Measurements from ENCODE around the gene LENG1. TPM values are rescaled to one million over a fixed set of nuclear protein-coding genes. Genes with fewer than 3 reads are reported as not detected.
A peak's percentile ranks its signal among the peaks of the same experiment; 100 is the strongest.

LENG1 gene
- total RNA-seq, 2 donors from 2014 or later, result 3.6 to 4.0 TPM

DNA sequence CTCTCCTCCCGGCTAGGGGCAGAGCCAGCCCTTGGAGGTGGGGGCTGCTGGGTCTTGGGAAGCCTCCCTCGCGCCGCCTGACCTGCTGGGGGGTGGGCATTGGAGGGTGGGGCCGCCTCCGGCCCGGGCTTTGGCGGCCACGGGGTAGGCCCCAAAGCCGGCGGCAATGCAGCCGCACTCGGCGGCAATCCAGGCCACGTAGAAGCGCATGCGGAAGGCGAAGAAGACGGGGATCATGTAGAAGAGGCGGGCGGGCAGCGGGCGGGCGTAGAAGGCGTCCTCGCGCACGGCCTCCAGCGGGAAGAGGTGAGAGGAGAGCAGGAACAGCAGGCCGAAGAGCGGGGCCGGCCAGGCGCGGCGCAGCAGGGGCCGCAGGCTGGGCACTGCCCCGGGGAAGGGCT, 21.2 kb upstream of the LENG1 start:
- peak overlapping the region; percentile 25 for H3K9ac ChIP-seq (ENCODE audit: extremely low read depth, low read length, poor library complexity, severe bottlenecking)
- Mint-ChIP-seq H3K27me3 (ENCODE audit: insufficient read depth) (no peaks in the 10 kb centered on the region), H3K27ac (no peak overlapping the region), H3K36me3 (ENCODE audit: low read depth) (peaks cover 46% of the 10 kb centered on the region), H3K4me1 (no peaks in the 10 kb centered on the region), H3K4me3 (no peak overlapping the region), H3K9me3 (no peaks in the 10 kb centered on the region)
- peak overlapping the region; percentile 90 for H3K27ac ChIP-seq (ENCODE audit: low read depth, low read length)
- no peak overlapping the region for H3K4me3 ChIP-seq (ENCODE audit: low read length)
- no peaks in the 10 kb centered on the region for H3K9me3 ChIP-seq (ENCODE audit: control insufficient read depth, low read length)
- peaks cover 42% of the 10 kb centered on the region for H3K36me3 ChIP-seq (ENCODE audit: control insufficient read depth, insufficient read depth, low read length)
- 93 to 94% methylated on average over 23 to 37 of the region's 37 CpGs for whole genome bisulfite sequencing, 2 experiments (ENCODE audit: insufficient coverage in 1 of 2, insufficient read length in 1 of 2)
- H3K4me1 ChIP-seq (ENCODE audit: control insufficient read depth, insufficient read depth, low read length), result no peaks in the 10 kb centered on the region
- no peaks in the 10 kb centered on the region for H3K27me3 ChIP-seq (ENCODE audit: control insufficient read depth, insufficient read depth, low read length, poor library complexity, severe bottlenecking)
- TF ChIP-seq, protein P1, sequence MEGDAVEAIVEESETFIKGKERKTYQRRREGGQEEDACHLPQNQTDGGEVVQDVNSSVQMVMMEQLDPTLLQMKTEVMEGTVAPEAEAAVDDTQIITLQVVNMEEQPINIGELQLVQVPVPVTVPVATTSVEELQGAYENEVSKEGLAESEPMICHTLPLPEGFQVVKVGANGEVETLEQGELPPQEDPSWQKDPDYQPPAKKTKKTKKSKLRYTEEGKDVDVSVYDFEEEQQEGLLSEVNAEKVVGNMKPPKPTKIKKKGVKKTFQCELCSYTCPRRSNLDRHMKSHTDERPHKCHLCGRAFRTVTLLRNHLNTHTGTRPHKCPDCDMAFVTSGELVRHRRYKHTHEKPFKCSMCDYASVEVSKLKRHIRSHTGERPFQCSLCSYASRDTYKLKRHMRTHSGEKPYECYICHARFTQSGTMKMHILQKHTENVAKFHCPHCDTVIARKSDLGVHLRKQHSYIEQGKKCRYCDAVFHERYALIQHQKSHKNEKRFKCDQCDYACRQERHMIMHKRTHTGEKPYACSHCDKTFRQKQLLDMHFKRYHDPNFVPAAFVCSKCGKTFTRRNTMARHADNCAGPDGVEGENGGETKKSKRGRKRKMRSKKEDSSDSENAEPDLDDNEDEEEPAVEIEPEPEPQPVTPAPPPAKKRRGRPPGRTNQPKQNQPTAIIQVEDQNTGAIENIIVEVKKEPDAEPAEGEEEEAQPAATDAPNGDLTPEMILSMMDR (conservative IDR thresholded peaks at IDR 0.05), result no peak
- no peak for DNase-seq

- Histone ChIP-seq H3K36me3 (ENCODE audit: control insufficient read depth, insufficient read depth, low read length) (peaks cover 46% of the 10 kb centered on the region), H3K4me1 (ENCODE audit: control insufficient read depth, insufficient read depth, low read length) (no peaks in the 10 kb centered on the region), H3K4me3 (ENCODE audit: low read length) (no peak overlapping the region), H3K9me3 (ENCODE audit: control insufficient read depth, low read length) (no peaks in the 10 kb centered on the region), H3K27me3 (ENCODE audit: control insufficient read depth, insufficient read depth, low read length, poor library complexity, severe bottlenecking) (no peaks in the 10 kb centered on the region), H3K9ac (ENCODE audit: extremely low read depth, low read length, poor library complexity, severe bottlenecking) (peak overlapping the region; percentile 25), H3K27ac (ENCODE audit: low read depth, low read length) (peak overlapping the region; percentile 90)
- H3K9me3 Mint-ChIP-seq, result no peaks in the 10 kb centered on the region
- DNase-seq, result peak; percentile 97
- no peak overlapping the region for H3K4me3 Mint-ChIP-seq
- H3K27ac Mint-ChIP-seq, result peak overlapping the region; percentile 66
- H3K27me3 Mint-ChIP-seq (ENCODE audit: insufficient read depth), result no peaks in the 10 kb centered on the region
- peaks cover 47% of the 10 kb centered on the region for H3K36me3 Mint-ChIP-seq (ENCODE audit: low read depth)
- WGBS, 2 experiments (ENCODE audit: insufficient coverage in 1 of 2, insufficient read length in 1 of 2), result 34 to 52% methylated on average over 7 to 10 of the region's 10 CpGs
- TF ChIP-seq, protein P1 (conservative IDR thresholded peaks at IDR 0.05), result peak; percentile 79
- H3K4me1 Mint-ChIP-seq, result no peaks in the 10 kb centered on the region
Observed at GRCh38 chr19:54179921-54180461, 20.5 kb upstream of the LENG1 start.

- H3K36me3 Mint-ChIP-seq (ENCODE audit: low read depth), result peaks cover 49% of the 10 kb centered on the region
- Histone ChIP-seq H3K4me3 (ENCODE audit: low read length) (no peak overlapping the region), H3K4me1 (ENCODE audit: control insufficient read depth, insufficient read depth, low read length) (no peaks in the 10 kb centered on the region), H3K27ac (ENCODE audit: low read depth, low read length) (peak overlapping the region; percentile 90), H3K36me3 (ENCODE audit: control insufficient read depth, insufficient read depth, low read length) (peaks cover 46% of the 10 kb centered on the region), H3K9me3 (ENCODE audit: control insufficient read depth, low read length) (no peaks in the 10 kb centered on the region), H3K27me3 (ENCODE audit: control insufficient read depth, insufficient read depth, low read length, poor library complexity, severe bottlenecking) (no peaks in the 10 kb centered on the region), H3K9ac (ENCODE audit: extremely low read depth, low read length, poor library complexity, severe bottlenecking) (peak overlapping the region; percentile 0)
- no peaks in the 10 kb centered on the region for H3K4me1 Mint-ChIP-seq
- 83 to 90% methylated on average over 8 to 10 of the region's 10 CpGs for WGBS, 2 experiments (ENCODE audit: insufficient coverage in 1 of 2, insufficient read length in 1 of 2)
- H3K4me3 Mint-ChIP-seq, result no peak overlapping the region
- no peaks in the 10 kb centered on the region for H3K9me3 Mint-ChIP-seq
- no peaks in the 10 kb centered on the region for H3K27me3 Mint-ChIP-seq (ENCODE audit: insufficient read depth)
- DNase-seq, result no peak
- TF ChIP-seq, protein P1 (conservative IDR thresholded peaks at IDR 0.05), result no peak
- H3K27ac Mint-ChIP-seq, result peak overlapping the region; percentile 48
Observed at GRCh38 chr19:54179262-54179852, 19.8 kb upstream of the LENG1 start.

All from endodermal cell (in vitro differentiated cells).